SK-N-SH (cell line): ENCODE results near the gene NMNAT2.

Experiments
- CHD2 ChIP-seq: fragments of 150-350 bp; IDR thresholded peaks from 2 replicates; pipeline ENCODE4 v1.6.1; 2018; ENCODE audit warnings: low read length; ENCODE audit not compliant: partially characterized antibody
- EP300 ChIP-seq, 2 experiments: IDR thresholded peaks; 2 replicates each; pipeline versions ENCODE4 v1.4.0 to v1.6.1; 2012; ENCODE audit warnings: borderline replicate concordance in 1 of 2, low read depth in 1 of 2, low read length in 1 of 2
- GABPA ChIP-seq: IDR thresholded peaks from 2 replicates; pipeline ENCODE4 v1.4.0; 2012; ENCODE audit warnings: low read depth, mild to moderate bottlenecking
- POLR2AphosphoS5 ChIP-seq: IDR thresholded peaks from 2 replicates; pipeline ENCODE4 v1.6.1; 2012; ENCODE audit warnings: low read depth, low read length
- RAD21 ChIP-seq: IDR thresholded peaks from 2 replicates; pipeline ENCODE4 v1.6.1; 2012; ENCODE audit warnings: mild to moderate bottlenecking, low read length
- REST ChIP-seq: IDR thresholded peaks from 2 replicates; pipeline ENCODE4 v1.6.1; 2012; ENCODE audit warnings: mild to moderate bottlenecking, low read depth, low read length, moderate library complexity
- RFX5 ChIP-seq: IDR thresholded peaks from 2 replicates; pipeline ENCODE4 v1.6.1; 2012; ENCODE audit warnings: mild to moderate bottlenecking, improper control_type of control experiment, low read length
- SIN3A ChIP-seq: IDR thresholded peaks from 2 replicates; pipeline ENCODE4 v1.6.1; 2012; ENCODE audit warnings: low read depth, mild to moderate bottlenecking, low read length, moderate library complexity, borderline replicate concordance
- TAF1 ChIP-seq: IDR thresholded peaks from 2 replicates; pipeline ENCODE4 v1.6.1; 2012; ENCODE audit warnings: low read depth, mild to moderate bottlenecking, low read length, moderate library complexity, borderline replicate concordance
- TCF12 ChIP-seq: IDR thresholded peaks from 2 replicates; pipeline ENCODE4 v1.4.0; 2012
- TEAD4 ChIP-seq: IDR thresholded peaks from 2 replicates; pipeline ENCODE4 v1.4.0; 2012; ENCODE audit warnings: mild to moderate bottlenecking, borderline replicate concordance; ENCODE audit not compliant: insufficient read depth
- USF1 ChIP-seq: IDR thresholded peaks from 2 replicates; pipeline ENCODE4 v1.4.0; 2012; ENCODE audit warnings: low read depth, borderline replicate concordance
- TF ChIP-seq, protein P1 (sequence below): fragments of 200-600 bp; sonication (generic); IDR thresholded peaks from 2 replicates; pipeline ENCODE4 v1.6.1; 2017; ENCODE audit warnings: antibody characterized with exemption, mild to moderate bottlenecking, moderate library complexity

- TF ChIP-seq TAF1 (no peak), POLR2AphosphoS5 (no peak), USF1 (no peak), GABPA (no peak), CHD2 (no peak), RAD21 (no peak), TCF12 (no peak), TEAD4 (no peak), REST (no peak), EP300 (IDR thresholded peaks at IDR 0.05; ENCODE audit: borderline replicate concordance in 1 of 2, low read depth in 1 of 2, low read length in 1 of 2) (no peak), RFX5 (no peak), SIN3A (no peak)
- TF ChIP-seq, protein P1, sequence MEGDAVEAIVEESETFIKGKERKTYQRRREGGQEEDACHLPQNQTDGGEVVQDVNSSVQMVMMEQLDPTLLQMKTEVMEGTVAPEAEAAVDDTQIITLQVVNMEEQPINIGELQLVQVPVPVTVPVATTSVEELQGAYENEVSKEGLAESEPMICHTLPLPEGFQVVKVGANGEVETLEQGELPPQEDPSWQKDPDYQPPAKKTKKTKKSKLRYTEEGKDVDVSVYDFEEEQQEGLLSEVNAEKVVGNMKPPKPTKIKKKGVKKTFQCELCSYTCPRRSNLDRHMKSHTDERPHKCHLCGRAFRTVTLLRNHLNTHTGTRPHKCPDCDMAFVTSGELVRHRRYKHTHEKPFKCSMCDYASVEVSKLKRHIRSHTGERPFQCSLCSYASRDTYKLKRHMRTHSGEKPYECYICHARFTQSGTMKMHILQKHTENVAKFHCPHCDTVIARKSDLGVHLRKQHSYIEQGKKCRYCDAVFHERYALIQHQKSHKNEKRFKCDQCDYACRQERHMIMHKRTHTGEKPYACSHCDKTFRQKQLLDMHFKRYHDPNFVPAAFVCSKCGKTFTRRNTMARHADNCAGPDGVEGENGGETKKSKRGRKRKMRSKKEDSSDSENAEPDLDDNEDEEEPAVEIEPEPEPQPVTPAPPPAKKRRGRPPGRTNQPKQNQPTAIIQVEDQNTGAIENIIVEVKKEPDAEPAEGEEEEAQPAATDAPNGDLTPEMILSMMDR: no peak
Measured at GRCh38 chr1:183291216-183291762, 126.9 kb downstream of the NMNAT2 start.
